Measurements from ENCODE around the gene SCYGR4.

SCYGR4 gene

DNA sequence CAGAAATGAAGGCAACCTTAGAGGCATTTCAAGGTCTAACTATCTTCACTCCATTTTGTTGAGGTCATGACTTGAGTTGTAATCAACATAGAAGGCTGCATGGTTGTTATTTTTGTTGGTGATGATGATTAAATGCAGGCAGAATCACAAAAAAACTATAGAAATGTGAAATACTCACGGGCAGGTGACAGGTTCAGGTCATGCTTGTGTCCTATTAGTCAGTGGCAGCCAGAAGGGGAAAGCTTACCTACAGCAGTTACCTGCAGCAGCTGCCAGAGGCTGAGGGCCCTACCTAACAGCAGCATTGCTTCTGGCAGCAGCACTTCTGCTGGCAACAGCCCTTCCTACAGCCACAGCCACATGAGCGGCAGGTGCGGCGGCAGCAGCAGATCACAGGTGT, 3.1 kb upstream of the SCYGR4 start:
- no peak for DNase-seq (ENCODE audit: low spot score)

GRCh38 chr2:227614740-227615139, 2.6 kb upstream of the SCYGR4 start, which contains the start of gene SCYGR3:
Gene SCYGR3, minus strand, starts transcription at chr2:227614840. Its CDS starts 0 bp downstream, at chr2:227614840.
- DNase-seq (ENCODE audit: low spot score): no peak

- no peak for DNase-seq (ENCODE audit: low spot score)
Observed at GRCh38 chr2:227615181-227615580, 2.1 kb upstream of the SCYGR4 start.

- peak; percentile 27 for DNase-seq (ENCODE audit: low spot score)
Observed at GRCh38 chr2:227615906-227616305, 1.4 kb upstream of the SCYGR4 start.

DNA sequence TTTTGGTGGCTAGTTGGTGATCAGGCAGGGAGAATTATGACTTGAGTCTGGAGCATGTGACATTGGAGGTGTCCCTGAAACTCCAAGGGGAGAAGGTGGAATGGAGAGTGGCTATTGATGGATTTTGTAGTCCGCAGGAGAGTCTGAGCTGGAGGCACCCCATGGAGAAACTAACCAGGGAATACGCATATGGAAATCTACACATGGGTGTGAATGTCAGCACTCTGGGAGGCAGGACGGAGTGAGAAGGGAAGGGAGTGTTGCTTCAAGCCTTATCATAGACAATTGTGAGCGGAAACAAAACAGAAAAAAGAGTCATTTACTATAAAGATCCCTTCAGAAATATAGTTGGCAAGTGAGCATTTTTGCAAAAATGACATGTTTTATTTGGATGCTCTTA, 667 bp upstream of the SCYGR4 start:
- no peak for DNase-seq (ENCODE audit: low spot score)

DNA sequence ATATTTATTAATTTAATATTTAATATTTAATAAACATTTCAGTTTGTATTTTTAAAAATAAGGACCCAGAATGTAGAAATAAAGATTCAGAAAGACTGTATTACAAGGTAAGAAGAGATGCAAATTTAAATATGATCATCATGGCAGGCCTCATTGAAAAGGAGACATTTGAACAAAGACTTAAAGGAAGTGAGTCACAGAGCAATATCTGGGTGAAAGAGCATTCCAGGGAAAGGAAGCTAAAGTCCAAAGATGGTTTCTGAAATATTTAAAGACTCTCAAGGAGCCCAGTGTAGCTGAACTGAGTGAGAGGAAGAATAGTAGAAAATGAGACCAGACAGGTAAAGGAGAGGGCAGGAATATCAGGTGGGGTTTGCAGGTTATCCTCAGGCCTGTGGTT, 5.9 kb downstream of the SCYGR4 start:
- DNase-seq (ENCODE audit: low spot score): no peak

GRCh38 chr2:227625420-227625819, 8.1 kb downstream of the SCYGR4 start:
- DNase-seq (ENCODE audit: low spot score): no peak

GRCh38 chr2:227626580-227627151, 9.4 kb downstream of the SCYGR4 start:
- no peak for DNase-seq (ENCODE audit: low spot score)

DNA sequence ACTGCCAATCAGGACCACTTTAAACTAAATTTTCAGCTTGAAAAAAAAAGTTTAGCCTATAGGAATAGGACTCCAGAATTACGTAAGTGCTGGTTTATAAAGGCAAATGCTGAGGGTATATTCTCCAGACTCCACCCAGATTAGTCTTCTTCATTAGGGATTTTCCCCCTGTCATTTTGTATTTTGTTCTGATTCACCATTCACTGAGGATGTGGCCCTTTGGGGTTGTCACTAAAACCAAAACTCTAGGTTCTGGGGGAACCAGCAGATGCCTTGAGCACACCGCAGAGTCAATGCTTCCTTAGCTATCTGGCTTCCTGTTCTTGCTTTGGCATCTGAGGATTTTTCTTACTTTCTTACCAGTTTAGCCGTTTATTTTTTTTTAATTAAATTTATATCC, 10.5 kb downstream of the SCYGR4 start:
- no peak for DNase-seq (ENCODE audit: low spot score)

DNA sequence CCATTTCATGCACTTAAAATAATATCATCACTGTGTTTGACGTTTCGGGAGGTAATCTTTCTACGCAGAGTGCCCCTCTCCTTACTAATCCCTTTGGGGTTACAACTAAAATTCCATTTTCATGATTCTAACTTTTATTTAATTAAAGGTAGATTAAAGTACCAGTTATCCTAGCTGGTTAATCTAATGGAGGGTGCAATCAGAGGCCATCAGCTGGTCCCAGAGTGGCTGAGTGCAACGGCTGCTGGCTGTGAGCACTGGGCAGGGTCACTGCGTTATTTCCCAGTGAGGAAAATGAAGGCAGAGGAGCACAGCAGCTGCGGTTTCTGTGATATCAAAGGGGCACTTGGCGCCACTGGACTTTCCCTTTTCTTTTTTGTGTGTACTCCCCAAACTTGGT, 12.1 kb downstream of the SCYGR4 start:
- DNase-seq (ENCODE audit: low spot score): no peak

- DNase-seq (ENCODE audit: low spot score): no peak
Observed at GRCh38 chr2:227630322-227630721, 13.0 kb downstream of the SCYGR4 start.

DNA sequence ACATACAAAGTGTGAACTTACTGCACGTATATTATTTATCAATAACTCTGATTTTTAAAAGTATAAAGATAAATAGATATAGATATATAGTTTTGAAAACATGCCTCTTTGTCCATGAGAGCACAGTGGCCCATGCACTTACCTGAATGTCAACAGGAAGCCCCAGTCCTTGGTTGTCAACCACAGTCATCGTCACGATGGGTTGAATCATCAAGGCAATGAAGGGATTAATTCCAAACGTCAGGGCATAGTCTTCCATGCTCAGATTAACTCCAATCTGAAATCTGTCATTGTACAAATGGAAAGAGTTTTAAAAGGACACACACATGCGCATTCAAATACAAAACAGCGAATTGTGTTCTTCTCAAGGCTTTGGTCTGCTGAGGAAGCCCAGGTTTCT, 15.5 kb downstream of the SCYGR4 start:
- DNase-seq (ENCODE audit: low spot score): no peak

GRCh38 chr2:227634201-227634600, 16.9 kb downstream of the SCYGR4 start:
- no peak for DNase-seq (ENCODE audit: low spot score)

- no peak for DNase-seq (ENCODE audit: low spot score)
Observed at GRCh38 chr2:227642656-227643055, 25.4 kb downstream of the SCYGR4 start.

DNA sequence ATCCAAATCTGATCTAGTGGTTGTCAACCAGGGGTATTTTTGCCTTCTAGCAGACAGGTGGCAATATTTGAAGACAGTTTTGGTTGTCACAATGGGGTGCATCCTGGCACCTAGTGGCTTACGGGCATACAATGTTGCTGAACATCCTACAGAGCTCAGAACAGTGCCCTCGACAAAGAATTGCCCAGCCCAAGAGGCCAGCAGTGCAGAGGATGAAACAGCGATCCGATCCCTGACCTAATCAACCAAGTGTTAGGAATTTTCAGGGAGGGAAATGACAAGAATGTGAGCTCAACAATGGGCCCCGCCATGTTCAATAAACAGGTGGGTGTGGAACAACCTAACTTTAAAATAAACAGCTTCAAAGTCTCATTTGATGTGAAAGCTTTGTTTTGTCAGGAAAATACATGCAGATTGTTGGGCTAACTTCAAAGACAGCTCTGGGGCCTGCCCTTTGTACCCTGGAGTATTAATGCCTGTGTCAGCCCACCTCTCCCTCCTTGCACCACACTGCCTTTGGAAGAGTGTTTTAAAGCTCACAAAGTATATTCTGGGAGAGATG, 26.8 kb downstream of the SCYGR4 start:
- no peak for DNase-seq (ENCODE audit: low spot score)

GRCh38 chr2:227653419-227653818, 36.1 kb downstream of the SCYGR4 start:
- no peak for DNase-seq (ENCODE audit: low spot score)

GRCh38 chr2:227654426-227654825, 37.1 kb downstream of the SCYGR4 start:
- no peak for DNase-seq (ENCODE audit: low spot score)

GRCh38 chr2:227655454-227655853, 38.2 kb downstream of the SCYGR4 start:
- no peak for DNase-seq (ENCODE audit: low spot score)

GRCh38 chr2:227657199-227657845, 40.0 kb downstream of the SCYGR4 start:
- no peak for DNase-seq (ENCODE audit: low spot score)

DNA sequence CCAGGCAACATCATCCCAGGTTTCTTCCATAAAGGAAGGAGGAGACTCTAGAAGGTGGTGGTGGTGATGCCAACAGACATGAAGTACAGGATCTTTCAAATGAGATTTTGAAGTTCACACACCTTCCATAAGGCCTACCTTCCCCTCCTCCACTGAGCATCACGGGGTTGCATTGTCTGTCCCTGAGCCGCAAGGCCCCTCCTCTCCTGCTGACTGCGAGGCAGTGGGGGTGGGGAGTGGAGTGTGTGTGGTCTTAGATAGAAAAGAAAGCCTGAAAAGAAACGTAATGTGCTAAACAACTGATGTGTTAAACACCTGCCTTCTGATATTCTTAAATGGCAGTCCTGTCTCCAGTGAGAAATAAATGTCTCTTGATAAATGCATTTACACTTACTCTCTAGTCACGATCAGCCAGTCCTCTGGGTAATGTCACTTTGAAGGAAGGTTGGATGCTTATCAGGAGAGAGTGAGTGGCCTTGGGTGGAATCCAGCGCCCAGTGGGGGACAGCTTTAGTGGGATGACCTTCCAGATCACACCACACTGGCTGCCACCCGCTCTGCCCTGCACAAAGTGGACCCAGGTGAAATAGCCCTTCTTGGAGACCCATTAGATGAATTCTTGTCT, 43.8 kb downstream of the SCYGR4 start:
- no peak for DNase-seq (ENCODE audit: low spot score)

DNA sequence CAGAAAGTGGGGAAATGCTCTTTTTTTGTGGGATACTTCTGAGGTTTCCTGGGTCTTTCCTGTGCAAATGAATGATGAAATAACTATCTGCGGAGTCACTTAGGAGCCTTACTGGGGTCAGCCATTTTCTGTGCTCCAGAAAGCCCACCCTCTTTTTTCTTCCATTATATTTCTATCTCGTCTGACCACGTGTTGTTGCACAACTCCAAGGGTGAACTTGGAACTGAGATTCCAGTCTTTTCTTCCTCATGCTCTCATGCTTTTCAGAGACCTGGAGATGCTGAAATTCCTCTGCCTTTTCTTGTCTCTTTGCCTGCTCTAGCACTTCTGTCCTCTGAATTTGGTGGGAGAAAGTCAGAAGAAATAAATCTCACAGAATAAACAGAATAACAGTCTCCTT, 44.5 kb downstream of the SCYGR4 start:
- DNase-seq (ENCODE audit: low spot score): no peak

- no peak for DNase-seq (ENCODE audit: low spot score)
Observed at GRCh38 chr2:227665189-227665940, 48.1 kb downstream of the SCYGR4 start.

All from Ammon's horn (tissue), 1 donor.